Fibroblast of lung (primary cell): Measurements from ENCODE around the gene VAPB.

ENCODE experiments used
- CTCF ChIP-seq, 2 donors: IDR thresholded peaks in 1 of 2; conservative IDR thresholded peaks in 1 of 2; 1 replicate in 1 of 2; 2 replicates in 1 of 2; pipeline ENCODE4 v1.5.1; 2011 to 2012; ENCODE audit warnings: low read length in 2 of 2, control low read depth in 1 of 2, inconsistent platforms in 1 of 2, low read depth in 1 of 2, mild to moderate bottlenecking in 1 of 2
- EZH2 ChIP-seq: IDR thresholded peaks from 2 replicates; pipeline ENCODE4 v1.5.1; 2012; ENCODE audit warnings: low read length, control low read depth, mild to moderate bottlenecking; ENCODE audit errors: missing control alignments

DNA sequence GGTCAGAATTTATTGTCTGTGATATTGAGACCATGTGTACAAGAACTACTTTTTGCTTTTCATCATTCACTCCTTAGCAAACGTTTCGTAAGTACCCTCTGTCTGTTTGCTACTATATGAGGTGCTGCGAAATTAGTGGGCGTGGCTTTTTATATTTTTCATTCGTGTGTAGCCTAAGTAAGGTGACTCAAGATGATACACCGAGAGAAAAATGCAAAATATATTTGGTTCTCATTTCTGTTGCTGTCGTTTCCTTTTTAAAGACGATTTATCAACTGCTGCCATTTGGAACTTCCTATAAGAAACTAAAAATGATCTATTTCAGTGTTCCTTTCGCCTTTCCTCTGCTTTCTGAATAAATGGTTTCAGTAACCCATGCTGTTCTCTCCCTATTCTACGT is 61.2 kb downstream of the VAPB start:
- TF ChIP-seq CTCF (conservative IDR thresholded peaks at IDR 0.05 in 1 of 2, IDR thresholded peaks at IDR 0.05 in 1 of 2; ENCODE audit: low read depth in 1 of 2, low read length in 2 of 2) (no peak), EZH2 (no peak)
